HepG2 (cell line): ENCODE measurements around the gene RHOT1. TPM values are rescaled to one million over a fixed set of nuclear protein-coding genes. Genes with fewer than 3 reads are reported as not detected.
A peak's percentile ranks its signal among the peaks of the same experiment; 100 is the strongest.

Source experiments
- ATAC-seq: fragments of 200-7000 bp; cut with Tn5 transposase; 3 replicates; pipeline ENCODE4 v1.9.1; 2020; ENCODE audit warnings: mild to moderate bottlenecking, moderate library complexity
- BruUV-seq: library from RNA; stranded (reverse); fragments of 400-500 nt; replicated peaks from 2 replicates; lab custom pipeline; 2021; lab: Mats Ljungman, UMichigan
- CTCF ChIA-PET: fragments of 300-600 bp; formaldehyde crosslinking; extraction: SDS; loops from one replicate; lab custom pipeline; 2021; ENCODE audit warnings: low total read pairs, inconsistent platforms, low intra/inter-chr PET ratio; lab: Yijun Ruan, JAX
- POLR2A ChIA-PET: fragments of 350-600 bp; sonication (Branson Sonifier 250); formaldehyde crosslinking; loops from one replicate; lab custom pipeline; 2020; ENCODE audit warnings: antibody characterized with exemption, inconsistent platforms; lab: Yijun Ruan, JAX
- DNase-seq: peaks from one replicate; pipeline ENCODE4 v3.0.0-alpha.2; 2015; ENCODE audit warnings: low spot score
- FAIRE-seq: peaks from 3 replicates; lab custom pipeline; 2011; peaks lifted over from hg19 to GRCh38; lab: Jason Lieb, UNC
- H2AFZ ChIP-seq: one replicate; pipeline ENCODE4 v1.6.1; 2011; ENCODE audit warnings: low read length, inconsistent platforms
- H3K27ac ChIP-seq: fragments of 300-600 bp; 3 replicates; pipeline ENCODE4 v1.8.0; 2011; ENCODE audit warnings: mixed run types, mild to moderate bottlenecking, mixed read lengths, low read length, inconsistent platforms; ENCODE audit not compliant: insufficient read depth; ENCODE audit errors: extremely low read length
- H3K27me3 ChIP-seq, 2 experiments: fragments of 200-600 bp in 1 of 2; 2 replicates in 1 of 2; 3 replicates in 1 of 2; pipeline versions ENCODE4 v1.6.0 to v1.8.0; 2011; ENCODE audit warnings: low read length in 2 of 2, mild to moderate bottlenecking in 2 of 2, moderate library complexity in 2 of 2, inconsistent platforms in 1 of 2; ENCODE audit not compliant: insufficient read depth in 2 of 2, control insufficient read depth in 1 of 2
- H3K36me3 ChIP-seq, 2 experiments: fragments of 200-600 bp in 1 of 2; replicated peaks in 1 of 2; 2 replicates in 1 of 2; 3 replicates in 1 of 2; pipeline versions ENCODE4 v1.5.1 to v1.8.0; 2011; ENCODE audit warnings: low read length in 2 of 2, inconsistent platforms in 1 of 2; ENCODE audit not compliant: insufficient read depth in 2 of 2, control insufficient read depth in 1 of 2
- H3K4me1 ChIP-seq: 2 replicates; pipeline ENCODE4 v1.5.1; 2012; ENCODE audit warnings: low read length, inconsistent platforms; ENCODE audit not compliant: insufficient read depth
- H3K4me2 ChIP-seq: 2 replicates; pipeline ENCODE4 v1.6.0; 2011; ENCODE audit warnings: low read depth, low read length, inconsistent platforms
- H3K4me3 ChIP-seq, 3 experiments: fragments of 200-600 bp in 1 of 3; sonication (generic), shearing (Covaris generic) in 1 of 3; replicated peaks in 1 of 3; 2 replicates each; pipeline ENCODE4 v1.5.1; 2011 to 2016; ENCODE audit warnings: low read length in 3 of 3, inconsistent platforms in 2 of 3, low read depth in 2 of 3, mild to moderate bottlenecking in 2 of 3, control low read depth in 1 of 3, mixed read lengths in 1 of 3; ENCODE audit not compliant: insufficient read depth in 1 of 3
- H3K79me2 ChIP-seq: one replicate; pipeline ENCODE4 v1.6.1; 2011; ENCODE audit warnings: low read length, inconsistent platforms; ENCODE audit not compliant: insufficient read depth
- H3K9ac ChIP-seq: 2 replicates; pipeline ENCODE4 v1.6.0; 2011; ENCODE audit warnings: mild to moderate bottlenecking, low read depth, low read length, inconsistent platforms; ENCODE audit not compliant: insufficient read depth
- H3K9me3 ChIP-seq: 2 replicates; pipeline ENCODE4 v1.5.1; 2012; ENCODE audit warnings: mild to moderate bottlenecking, low read length
- H4K20me1 ChIP-seq: 2 replicates; pipeline ENCODE4 v1.6.0; 2011; ENCODE audit warnings: inconsistent platforms, mild to moderate bottlenecking, low read length, moderate library complexity; ENCODE audit not compliant: insufficient read depth
- ASH2L ChIP-seq: fragments of 300-600, 200-600 bp; sonication (generic); IDR thresholded peaks from 2 replicates; pipeline ENCODE4 v1.7.0; 2017; ENCODE audit warnings: low read depth, mild to moderate bottlenecking, moderate library complexity, mixed read lengths, low read length; ENCODE audit not compliant: insufficient read length
- BCL3 ChIP-seq: sonication (generic); formaldehyde crosslinking; IDR thresholded peaks from 2 replicates; pipeline ENCODE4 v1.5.1; 2020; ENCODE audit warnings: mild to moderate bottlenecking, missing genetic modification reagents, moderate library complexity
- CC2D1A ChIP-seq: sonication (generic); formaldehyde crosslinking; IDR thresholded peaks from 2 replicates; pipeline ENCODE4 v1.8.1; 2023; ENCODE audit warnings: mild to moderate bottlenecking, missing genetic modification reagents
- FOXA3 ChIP-seq: IDR thresholded peaks from 2 replicates; pipeline ENCODE4 v1.6.1; 2016; ENCODE audit warnings: missing genetic modification reagents, missing compliant biosample characterization
- HNRNPK ChIP-seq: fragments of 200-400 bp; formaldehyde crosslinking; IDR thresholded peaks from 2 replicates; pipeline ENCODE4 v1.6.1; 2018; ENCODE audit warnings: low read length, low read depth, moderate library complexity, mild to moderate bottlenecking; ENCODE audit not compliant: poor library complexity, severe bottlenecking
- NCOR1 ChIP-seq: fragments of 200-600 bp; sonication (generic); IDR thresholded peaks from 2 replicates; pipeline ENCODE4 v1.7.0; 2017; ENCODE audit warnings: antibody characterized with exemption, low read length, borderline replicate concordance
- PHF20 ChIP-seq: sonication (generic); formaldehyde crosslinking; IDR thresholded peaks from 2 replicates; pipeline ENCODE4 v1.5.0; 2020; ENCODE audit warnings: mild to moderate bottlenecking, missing genetic modification reagents
- RAD51 ChIP-seq: fragments of 450-650 bp; IDR thresholded peaks from 2 replicates; pipeline ENCODE4 v1.6.1; 2016; ENCODE audit warnings: borderline replicate concordance
- RCOR2 ChIP-seq: IDR thresholded peaks from 2 replicates; pipeline ENCODE4 v1.6.1; 2016; ENCODE audit warnings: missing biosample characterization, missing genetic modification reagents
- TEF ChIP-seq: sonication (generic); formaldehyde crosslinking; IDR thresholded peaks from 2 replicates; pipeline ENCODE4 v1.5.0; 2020; ENCODE audit warnings: missing genetic modification reagents
- YEATS2 ChIP-seq: sonication (generic); formaldehyde crosslinking; IDR thresholded peaks from 2 replicates; pipeline ENCODE4 v1.4.0; 2020; ENCODE audit warnings: missing genetic modification reagents, borderline replicate concordance
- ZIK1 ChIP-seq: sonication (generic); formaldehyde crosslinking; IDR thresholded peaks from 2 replicates; pipeline ENCODE4 v1.5.0; 2020; ENCODE audit warnings: mild to moderate bottlenecking, low read depth, missing genetic modification reagents, borderline replicate concordance
- ZMYM3 ChIP-seq: sonication (generic); formaldehyde crosslinking; IDR thresholded peaks from 2 replicates; pipeline ENCODE4 v1.5.1; 2020; ENCODE audit warnings: mild to moderate bottlenecking, missing genetic modification reagents
- ZNF546 ChIP-seq: sonication (generic); formaldehyde crosslinking; conservative IDR thresholded peaks from 2 replicates; pipeline ENCODE4 v1.8.1; 2023; ENCODE audit warnings: mild to moderate bottlenecking, missing genetic modification reagents
- ZNF878 ChIP-seq: sonication (generic); formaldehyde crosslinking; IDR thresholded peaks from 2 replicates; pipeline ENCODE4 v1.8.1; 2023; ENCODE audit warnings: mild to moderate bottlenecking, missing genetic modification reagents, moderate library complexity
- WGBS: methylation state at CpG from one replicate; pipeline ENCODE4 v1.1.6; 2017; ENCODE audit warnings: low lambda C conversion rate; 5-methylcytosine and 5-hydroxymethylcytosine counted together
- in situ Hi-C: cut with HindIII; loops from 2 replicates; pipeline ENCODE4 v1.10.0; 2017; ENCODE audit warnings: low pct_unique_long_range_greater_than_20kb; ENCODE audit not compliant: extremely low pct_ligation_motif_present
- intact Hi-C: fragments of 100-400 bp; cut with micrococcal nuclease; formaldehyde crosslinking; loops from one replicate; pipeline ENCODE4 v1.10.0; 2022; ENCODE audit not compliant: unreplicated experiment
- polyA plus RNA-seq, 8 experiments: library from polyadenylated mRNA; depleted of rRNA in 3 of 8; stranded (reverse) in 7 of 8; unstranded in 1 of 8; fragments of >200 nt; fragmentation: Illumina TruSeq in 4 of 8; extraction: Trizol in 4 of 8; gene quantifications; 2 replicates each; pipeline versions ENCODE4 v1.2.1 to v1.2.3, GENCODE V29; 2011 to 2016; ENCODE audit warnings: low read depth in 4 of 8, missing spikeins in 1 of 8, mixed read lengths in 1 of 8; ENCODE audit not compliant: insufficient read depth in 1 of 8
- total RNA-seq, 5 experiments: library from RNA; depleted of rRNA; stranded (reverse); fragments of >200 nt; fragmentation: Illumina TruSeq; extraction: Trizol; gene quantifications; 2 replicates each; pipeline ENCODE4 v1.2.3, GENCODE V29; 2016; ENCODE audit warnings: low read depth in 1 of 5
- TF ChIP-seq, protein P1 (sequence below): sonication (generic); formaldehyde crosslinking; IDR thresholded peaks from 2 replicates; pipeline ENCODE4 v1.5.0; 2020; ENCODE audit warnings: mild to moderate bottlenecking, missing genetic modification reagents, moderate library complexity

RHOT1 gene
- total and polyA plus RNA-seq, 2 of the 13 experiments (the other 11 are each of a cell fraction or from before 2014, with no cell fraction given) = 25.6 to 41.5 TPM

DNA sequence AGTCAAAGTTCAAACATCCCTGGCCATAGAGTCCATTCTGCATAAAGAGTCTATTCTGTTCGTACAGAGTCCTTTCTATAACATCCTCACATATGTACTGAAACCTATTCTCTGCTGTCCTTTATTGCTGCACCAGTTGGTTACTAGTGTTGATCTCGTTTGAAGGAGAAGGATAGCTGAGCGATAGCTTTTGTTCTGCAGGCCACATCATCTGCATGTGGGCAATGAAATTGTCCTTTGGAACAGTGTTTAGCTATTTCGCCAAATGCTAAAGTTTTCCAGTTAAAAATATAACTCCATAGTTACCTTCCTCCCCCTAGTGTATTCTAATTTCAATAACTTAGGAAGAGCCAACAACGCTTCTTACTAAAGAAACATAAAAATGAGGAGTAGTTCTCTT lies 6.0 kb downstream of the RHOT1 start:
- FAIRE-seq = no peak
- WGBS = 73% methylated on average over 5 of the region's 5 CpGs
- H3K4me3 ChIP-seq = no peak overlapping the region
- CTCF ChIA-PET = no interaction called here
- H3K79me2 ChIP-seq = peaks cover 35% of the 10 kb centered on the region
- peak overlapping the region; percentile 28 for H3K27ac ChIP-seq
- BruUV-seq = no TSS peak
- TF ChIP-seq CC2D1A (no peak), NCOR1 (0 out of 2 replicates have a peak, but pooled peaks have one; percentile 8), ZNF546 (CRISPR knock-in tag) (no peak), ASH2L (peak; percentile 25)
- peaks cover 8% of the 10 kb centered on the region; the same call in 1 of the 2 replicates for H4K20me1 ChIP-seq
- peak overlapping the region; percentile 24 for H3K4me2 ChIP-seq
- peak; percentile 51; the same call in 2 of the 3 replicates for ATAC-seq
- H3K4me1 ChIP-seq = peaks cover 49% of the 10 kb centered on the region
- no peak overlapping the region for H2AFZ ChIP-seq
- H3K36me3 ChIP-seq = peaks cover 1 to 6% of the 10 kb centered on the region in 2 experiments; a peak in 3 of 5 replicates
- no peak for DNase-seq
- H3K9me3 ChIP-seq = no peaks in the 10 kb centered on the region
- H3K9ac ChIP-seq = no peak overlapping the region
- no peaks in the 10 kb centered on the region for H3K27me3 ChIP-seq
- in situ Hi-C loops = no loop called here
- POLR2A ChIA-PET = no interaction called here
- intact Hi-C loops = loop anchor here (10.0 kb wide), 1 partner anchor 56 kb away; no protein-coding TSS in a partner anchor

DNA sequence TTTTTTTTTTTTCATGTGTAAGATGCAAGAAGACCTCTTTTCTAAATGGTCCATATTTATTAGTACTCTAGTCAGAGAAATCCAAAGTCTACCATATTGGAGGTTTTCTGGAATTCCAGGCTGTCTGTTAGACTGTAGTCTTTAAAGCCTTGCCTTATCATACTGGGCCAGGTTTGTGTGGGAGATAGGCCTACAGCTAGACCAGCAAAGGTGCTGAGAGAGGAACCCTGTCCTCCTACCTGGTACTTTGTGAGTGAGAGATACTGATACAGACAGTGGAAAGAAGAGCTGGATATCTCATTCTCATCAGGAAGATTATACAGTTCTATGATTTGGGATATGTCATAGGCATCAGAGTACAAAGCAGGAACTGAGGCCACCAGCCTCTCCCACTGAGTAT lies 8.1 kb downstream of the RHOT1 start:
- no peak overlapping the region for H3K9ac ChIP-seq
- H3K36me3 ChIP-seq = peaks cover 3 to 16% of the 10 kb centered on the region in 2 experiments; a peak in 3 of 5 replicates
- BruUV-seq = no TSS peak
- no peak for FAIRE-seq
- no peak overlapping the region for H2AFZ ChIP-seq
- ATAC-seq = no peak
- H3K4me3 ChIP-seq = no peak overlapping the region
- CTCF ChIA-PET = no interaction called here
- peaks cover 25% of the 10 kb centered on the region for H3K79me2 ChIP-seq
- POLR2A ChIA-PET = no interaction called here
- H4K20me1 ChIP-seq = peaks cover 8% of the 10 kb centered on the region; the same call in 1 of the 2 replicates
- in situ Hi-C loops = no loop called here
- H3K4me2 ChIP-seq = no peak overlapping the region
- no peak for DNase-seq
- peaks cover 32% of the 10 kb centered on the region for H3K4me1 ChIP-seq
- no peaks in the 10 kb centered on the region for H3K9me3 ChIP-seq
- no peak overlapping the region for H3K27ac ChIP-seq
- intact Hi-C loops = no loop called here
- H3K27me3 ChIP-seq = no peaks in the 10 kb centered on the region
- TF ChIP-seq RCOR2 (CRISPR knock-in tag) (no peak), ZMYM3 (CRISPR knock-in tag) (no peak), YEATS2 (CRISPR knock-in tag) (no peak), RAD51 (no peak), ZNF878 (CRISPR knock-in tag) (no peak), ZIK1 (CRISPR knock-in tag) (no peak), BCL3 (CRISPR knock-in tag) (no peak), HNRNPK (no peak), PHF20 (no peak), FOXA3 (no peak), TEF (no peak)
- TF ChIP-seq, protein P1, sequence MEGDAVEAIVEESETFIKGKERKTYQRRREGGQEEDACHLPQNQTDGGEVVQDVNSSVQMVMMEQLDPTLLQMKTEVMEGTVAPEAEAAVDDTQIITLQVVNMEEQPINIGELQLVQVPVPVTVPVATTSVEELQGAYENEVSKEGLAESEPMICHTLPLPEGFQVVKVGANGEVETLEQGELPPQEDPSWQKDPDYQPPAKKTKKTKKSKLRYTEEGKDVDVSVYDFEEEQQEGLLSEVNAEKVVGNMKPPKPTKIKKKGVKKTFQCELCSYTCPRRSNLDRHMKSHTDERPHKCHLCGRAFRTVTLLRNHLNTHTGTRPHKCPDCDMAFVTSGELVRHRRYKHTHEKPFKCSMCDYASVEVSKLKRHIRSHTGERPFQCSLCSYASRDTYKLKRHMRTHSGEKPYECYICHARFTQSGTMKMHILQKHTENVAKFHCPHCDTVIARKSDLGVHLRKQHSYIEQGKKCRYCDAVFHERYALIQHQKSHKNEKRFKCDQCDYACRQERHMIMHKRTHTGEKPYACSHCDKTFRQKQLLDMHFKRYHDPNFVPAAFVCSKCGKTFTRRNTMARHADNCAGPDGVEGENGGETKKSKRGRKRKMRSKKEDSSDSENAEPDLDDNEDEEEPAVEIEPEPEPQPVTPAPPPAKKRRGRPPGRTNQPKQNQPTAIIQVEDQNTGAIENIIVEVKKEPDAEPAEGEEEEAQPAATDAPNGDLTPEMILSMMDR (CRISPR knock-in tag) = no peak
